Measurements from ENCODE around the gene ALCAM. TPM values are rescaled to one million over a fixed set of nuclear protein-coding genes. Genes with fewer than 3 reads are reported as not detected.

The ALCAM gene
- polyA plus RNA-seq, 1 of the 3 experiments (the other 2 are of a cell fraction), result 58.3 TPM

DNA sequence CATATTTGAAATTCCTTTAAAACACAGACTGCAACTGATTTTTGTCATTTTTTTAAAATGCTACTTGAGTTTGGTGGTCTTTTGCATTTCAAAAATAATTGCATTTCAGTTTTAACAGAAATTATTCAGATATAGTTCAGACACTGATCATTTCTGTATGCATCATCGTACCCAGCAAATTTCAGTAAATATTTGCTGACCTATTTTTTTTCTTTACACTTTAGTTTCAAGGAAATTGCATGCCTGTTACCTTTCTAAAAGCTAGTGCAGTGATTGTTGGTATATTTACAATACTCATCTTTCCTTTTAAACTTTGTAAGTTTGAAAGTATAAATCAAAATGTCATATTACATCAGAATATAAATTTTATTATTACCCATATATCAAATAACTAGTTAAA is 32.4 kb downstream of the ALCAM start:
- peaks cover 4% of the 10 kb centered on the region in 2 experiments; a peak in 3 of 4 replicates for H3K4me1 ChIP-seq (ENCODE audit: control insufficient read depth in 1 of 2, insufficient read depth in 2 of 2, low read depth in 1 of 2, low read length in 1 of 2)
- H3K9me2 ChIP-seq, result no peaks in the 10 kb centered on the region
- no peak overlapping the region for H3K9ac ChIP-seq
- H2AFZ ChIP-seq (ENCODE audit: low read depth), result no peak overlapping the region
- ChIA-PET CTCF (interaction anchor here (1.4 kb wide), 1 partner anchor 29 kb away, joined by 3 read pairs; no protein-coding TSS in a partner anchor), POLR2A (no interaction called here)
- H3K27me3 ChIP-seq (ENCODE audit: insufficient read depth), result no peaks in the 10 kb centered on the region
- no peaks in the 10 kb centered on the region for H3K9me3 ChIP-seq
- no peak overlapping the region for H3K4me2 ChIP-seq
- WGBS (ENCODE audit: low lambda C conversion rate), result 95% methylated on average over 1 of the region's 1 CpG
- H3K4me3 ChIP-seq (ENCODE audit: low read depth in 2 of 2, low read length in 1 of 2), result no peak overlapping the region
- peaks cover 0 to 31% of the 10 kb centered on the region in 2 experiments for H3K36me3 ChIP-seq (replicated peaks in 1 of 2; ENCODE audit: control insufficient read depth in 1 of 2, insufficient read depth in 2 of 2, low read length in 1 of 2)
- no peak overlapping the region; a peak in 1 of 4 replicates for H3K27ac ChIP-seq (ENCODE audit: low read depth in 2 of 2, low read length in 1 of 2)
- DNase-seq, result no peak
- H4K20me1 ChIP-seq (ENCODE audit: insufficient read depth), result peaks cover 5% of the 10 kb centered on the region; the same call in 1 of the 2 replicates
- H3F3A ChIP-seq (replicated peaks; ENCODE audit: insufficient read depth), result peaks cover 6% of the 10 kb centered on the region
- TF ChIP-seq EZH2phosphoT487 (IDR thresholded peaks at IDR 0.05; ENCODE audit: borderline replicate concordance, low read depth) (no peak), SMC3 (IDR thresholded peaks at IDR 0.05; ENCODE audit: low read depth, low read length) (no peak), NRF1 (IDR thresholded peaks at IDR 0.05; ENCODE audit: low read depth, low read length) (no peak), TEAD4 (IDR thresholded peaks at IDR 0.05; ENCODE audit: borderline replicate concordance, insufficient read depth) (no peak), JUND (IDR thresholded peaks at IDR 0.05) (no peak), RXRA (IDR thresholded peaks at IDR 0.05; ENCODE audit: borderline replicate concordance, low read depth) (no peak), RAD21 (IDR thresholded peaks at IDR 0.05; ENCODE audit: low read length) (no peak), MEF2A (IDR thresholded peaks at IDR 0.05; ENCODE audit: borderline replicate concordance, low read depth) (no peak), RFX5 (IDR thresholded peaks at IDR 0.05; ENCODE audit: low read length) (no peak), TAF1 (IDR thresholded peaks at IDR 0.05; ENCODE audit: borderline replicate concordance, low read depth, low read length) (no peak), CHD2 (IDR thresholded peaks at IDR 0.05; ENCODE audit: low read length, partially characterized antibody) (no peak), TCF12 (IDR thresholded peaks at IDR 0.05) (no peak), RCOR1 (IDR thresholded peaks at IDR 0.05; ENCODE audit: low read length) (no peak), NFIC (IDR thresholded peaks at IDR 0.05; ENCODE audit: borderline replicate concordance) (no peak)
- TF ChIP-seq, protein P1, sequence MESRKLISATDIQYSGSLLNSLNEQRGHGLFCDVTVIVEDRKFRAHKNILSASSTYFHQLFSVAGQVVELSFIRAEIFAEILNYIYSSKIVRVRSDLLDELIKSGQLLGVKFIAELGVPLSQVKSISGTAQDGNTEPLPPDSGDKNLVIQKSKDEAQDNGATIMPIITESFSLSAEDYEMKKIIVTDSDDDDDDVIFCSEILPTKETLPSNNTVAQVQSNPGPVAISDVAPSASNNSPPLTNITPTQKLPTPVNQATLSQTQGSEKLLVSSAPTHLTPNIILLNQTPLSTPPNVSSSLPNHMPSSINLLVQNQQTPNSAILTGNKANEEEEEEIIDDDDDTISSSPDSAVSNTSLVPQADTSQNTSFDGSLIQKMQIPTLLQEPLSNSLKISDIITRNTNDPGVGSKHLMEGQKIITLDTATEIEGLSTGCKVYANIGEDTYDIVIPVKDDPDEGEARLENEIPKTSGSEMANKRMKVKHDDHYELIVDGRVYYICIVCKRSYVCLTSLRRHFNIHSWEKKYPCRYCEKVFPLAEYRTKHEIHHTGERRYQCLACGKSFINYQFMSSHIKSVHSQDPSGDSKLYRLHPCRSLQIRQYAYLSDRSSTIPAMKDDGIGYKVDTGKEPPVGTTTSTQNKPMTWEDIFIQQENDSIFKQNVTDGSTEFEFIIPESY (IDR thresholded peaks at IDR 0.05; ENCODE audit: borderline replicate concordance, low read depth), result no peak
- TF ChIP-seq, protein P2, sequence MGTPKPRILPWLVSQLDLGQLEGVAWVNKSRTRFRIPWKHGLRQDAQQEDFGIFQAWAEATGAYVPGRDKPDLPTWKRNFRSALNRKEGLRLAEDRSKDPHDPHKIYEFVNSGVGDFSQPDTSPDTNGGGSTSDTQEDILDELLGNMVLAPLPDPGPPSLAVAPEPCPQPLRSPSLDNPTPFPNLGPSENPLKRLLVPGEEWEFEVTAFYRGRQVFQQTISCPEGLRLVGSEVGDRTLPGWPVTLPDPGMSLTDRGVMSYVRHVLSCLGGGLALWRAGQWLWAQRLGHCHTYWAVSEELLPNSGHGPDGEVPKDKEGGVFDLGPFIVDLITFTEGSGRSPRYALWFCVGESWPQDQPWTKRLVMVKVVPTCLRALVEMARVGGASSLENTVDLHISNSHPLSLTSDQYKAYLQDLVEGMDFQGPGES (IDR thresholded peaks at IDR 0.05; ENCODE audit: low read depth, low read length), result no peak
- TF ChIP-seq, protein P3, sequence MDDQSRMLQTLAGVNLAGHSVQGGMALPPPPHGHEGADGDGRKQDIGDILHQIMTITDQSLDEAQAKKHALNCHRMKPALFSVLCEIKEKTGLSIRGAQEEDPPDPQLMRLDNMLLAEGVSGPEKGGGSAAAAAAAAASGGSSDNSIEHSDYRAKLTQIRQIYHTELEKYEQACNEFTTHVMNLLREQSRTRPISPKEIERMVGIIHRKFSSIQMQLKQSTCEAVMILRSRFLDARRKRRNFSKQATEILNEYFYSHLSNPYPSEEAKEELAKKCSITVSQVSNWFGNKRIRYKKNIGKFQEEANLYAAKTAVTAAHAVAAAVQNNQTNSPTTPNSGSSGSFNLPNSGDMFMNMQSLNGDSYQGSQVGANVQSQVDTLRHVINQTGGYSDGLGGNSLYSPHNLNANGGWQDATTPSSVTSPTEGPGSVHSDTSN (IDR thresholded peaks at IDR 0.05), result no peak
- TF ChIP-seq, protein P4, sequence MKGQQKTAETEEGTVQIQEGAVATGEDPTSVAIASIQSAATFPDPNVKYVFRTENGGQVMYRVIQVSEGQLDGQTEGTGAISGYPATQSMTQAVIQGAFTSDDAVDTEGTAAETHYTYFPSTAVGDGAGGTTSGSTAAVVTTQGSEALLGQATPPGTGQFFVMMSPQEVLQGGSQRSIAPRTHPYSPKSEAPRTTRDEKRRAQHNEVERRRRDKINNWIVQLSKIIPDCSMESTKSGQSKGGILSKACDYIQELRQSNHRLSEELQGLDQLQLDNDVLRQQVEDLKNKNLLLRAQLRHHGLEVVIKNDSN (IDR thresholded peaks at IDR 0.05; ENCODE audit: borderline replicate concordance, low read depth), result no peak
- TF ChIP-seq, protein P5, sequence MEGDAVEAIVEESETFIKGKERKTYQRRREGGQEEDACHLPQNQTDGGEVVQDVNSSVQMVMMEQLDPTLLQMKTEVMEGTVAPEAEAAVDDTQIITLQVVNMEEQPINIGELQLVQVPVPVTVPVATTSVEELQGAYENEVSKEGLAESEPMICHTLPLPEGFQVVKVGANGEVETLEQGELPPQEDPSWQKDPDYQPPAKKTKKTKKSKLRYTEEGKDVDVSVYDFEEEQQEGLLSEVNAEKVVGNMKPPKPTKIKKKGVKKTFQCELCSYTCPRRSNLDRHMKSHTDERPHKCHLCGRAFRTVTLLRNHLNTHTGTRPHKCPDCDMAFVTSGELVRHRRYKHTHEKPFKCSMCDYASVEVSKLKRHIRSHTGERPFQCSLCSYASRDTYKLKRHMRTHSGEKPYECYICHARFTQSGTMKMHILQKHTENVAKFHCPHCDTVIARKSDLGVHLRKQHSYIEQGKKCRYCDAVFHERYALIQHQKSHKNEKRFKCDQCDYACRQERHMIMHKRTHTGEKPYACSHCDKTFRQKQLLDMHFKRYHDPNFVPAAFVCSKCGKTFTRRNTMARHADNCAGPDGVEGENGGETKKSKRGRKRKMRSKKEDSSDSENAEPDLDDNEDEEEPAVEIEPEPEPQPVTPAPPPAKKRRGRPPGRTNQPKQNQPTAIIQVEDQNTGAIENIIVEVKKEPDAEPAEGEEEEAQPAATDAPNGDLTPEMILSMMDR (IDR thresholded peaks at IDR 0.05), result no peak
- peaks cover 100% of the 10 kb centered on the region for H3K79me2 ChIP-seq (ENCODE audit: insufficient read depth)

All from SK-N-SH (cell line).